GM08714 (cell line): Measurements from ENCODE around the gene BTG4.

Experiments used
- H3K4me3 ChIP-seq: fragments of 200-500 bp; sonication (Bioruptor generic); 2 replicates; pipeline ENCODE4 v1.5.1; 2014; ENCODE audit warnings: mild to moderate bottlenecking, low read length, inconsistent platforms
- ZNF274 ChIP-seq: IDR thresholded peaks from 2 replicates; pipeline ENCODE4 v1.6.1; 2012; ENCODE audit warnings: mild to moderate bottlenecking, low read depth, low read length

Gene BTG4

DNA sequence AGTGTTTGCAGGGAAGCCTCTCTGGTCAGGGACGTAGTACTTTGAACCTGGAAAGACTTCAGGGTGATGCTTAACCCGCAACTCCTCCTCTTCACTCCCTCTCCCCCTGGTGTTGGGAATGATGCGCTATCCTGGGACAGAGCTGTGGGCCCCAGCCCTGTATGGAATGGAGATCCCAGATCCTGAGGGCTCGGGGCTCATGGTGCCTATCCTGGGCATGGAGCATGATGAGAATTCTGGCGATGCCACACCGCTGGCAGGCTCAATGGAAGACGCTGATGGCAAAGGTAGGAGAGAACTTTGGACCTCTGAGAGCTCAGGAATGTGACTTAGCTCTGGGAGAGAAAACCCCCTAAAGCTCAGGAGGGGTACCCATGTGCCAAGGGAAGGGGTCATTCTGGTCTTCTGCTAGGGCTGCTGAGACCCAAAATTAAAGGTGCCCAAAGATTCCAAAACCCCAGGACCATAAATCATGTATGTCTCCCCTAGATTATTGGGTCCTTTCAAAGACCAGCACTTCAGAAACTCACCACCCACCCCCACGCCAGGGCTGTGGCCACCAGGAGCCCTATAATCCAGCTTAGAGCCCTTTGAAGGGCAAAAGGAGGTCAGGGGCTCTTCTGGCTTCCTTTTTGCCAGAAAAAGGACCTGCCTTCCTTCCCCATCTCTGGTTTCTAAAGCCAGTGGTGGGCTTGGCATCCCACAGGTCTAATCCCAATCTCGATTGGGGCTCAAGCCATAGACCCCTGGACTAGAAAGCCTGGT lies 52.5 kb downstream of the BTG4 start:
- no peak for TF ChIP-seq ZNF274
- no peak overlapping the region for H3K4me3 ChIP-seq

DNA sequence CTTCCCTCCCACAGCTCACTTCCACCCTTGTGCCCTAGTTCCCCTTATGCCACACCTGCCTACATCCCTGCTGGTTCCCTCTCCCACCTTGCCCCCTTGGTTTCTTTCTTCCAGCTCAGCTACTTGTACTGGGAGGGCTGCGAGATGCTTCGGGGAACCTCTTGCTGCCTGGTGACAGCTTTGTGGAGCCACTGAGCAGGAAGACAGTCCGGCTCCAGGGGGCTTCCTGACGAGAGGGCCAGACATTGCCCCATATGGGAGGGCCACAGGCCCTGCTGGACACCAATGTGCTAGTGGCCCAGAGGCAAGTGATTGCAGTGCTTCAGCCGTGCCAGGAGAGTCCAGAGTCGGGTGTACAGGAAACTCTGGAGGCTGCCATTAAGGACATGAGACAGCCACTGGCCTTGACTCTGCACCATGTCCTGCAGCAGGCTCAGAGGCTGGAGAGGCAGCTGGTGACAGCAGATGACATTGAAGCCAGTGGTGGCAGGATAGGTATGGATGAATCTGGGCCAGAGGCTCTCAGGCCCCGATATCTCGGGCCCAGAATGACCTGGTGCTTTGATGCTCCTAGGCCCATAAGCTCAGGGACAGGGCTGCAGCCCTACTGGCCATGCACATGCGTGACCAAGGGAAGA lies 54.3 kb downstream of the BTG4 start:
- no peak overlapping the region for H3K4me3 ChIP-seq
- TF ChIP-seq ZNF274, result no peak

DNA sequence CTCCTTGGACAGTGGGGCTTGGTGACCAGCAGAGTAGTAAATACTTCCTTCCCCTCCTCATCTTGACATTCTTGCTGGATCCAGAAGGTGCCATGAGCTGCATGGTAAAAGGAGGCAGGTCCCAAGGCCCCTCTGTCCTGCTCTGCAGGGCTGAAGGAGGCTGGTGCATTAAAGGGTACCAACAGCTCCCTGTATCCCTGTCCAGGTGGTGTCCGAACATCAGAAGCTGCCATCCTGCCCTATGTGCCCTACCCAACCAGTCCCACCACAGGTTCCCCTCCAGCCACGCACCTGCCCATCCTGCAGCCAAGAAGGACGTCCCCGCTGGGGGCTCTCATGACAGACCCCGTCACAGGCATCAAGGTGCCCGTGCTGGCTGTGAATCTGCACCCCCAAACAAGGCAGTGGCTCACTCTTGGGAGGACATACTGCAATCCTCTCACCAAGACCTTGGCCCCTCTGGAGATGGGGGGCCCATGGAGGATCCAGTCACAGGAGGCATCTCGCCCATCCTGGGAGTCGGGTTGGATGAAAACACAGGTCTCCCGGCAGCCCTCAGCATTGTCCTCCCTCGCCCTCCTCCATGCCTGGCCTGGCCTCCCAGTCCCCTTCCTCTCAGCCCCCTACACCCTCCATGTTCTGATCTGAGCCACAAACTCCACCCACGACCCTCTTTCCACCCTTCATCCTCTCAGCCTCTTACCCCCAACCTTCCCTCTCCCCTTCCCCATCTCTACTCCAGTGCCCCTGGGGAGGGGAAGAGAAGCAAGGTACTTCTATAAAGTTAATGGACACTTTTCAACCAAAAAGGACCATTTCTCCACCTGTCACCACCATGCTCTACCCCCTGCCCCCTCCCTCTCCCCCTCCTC lies 55.1 kb downstream of the BTG4 start:
- H3K4me3 ChIP-seq, result no peak overlapping the region
- no peak for TF ChIP-seq ZNF274

DNA sequence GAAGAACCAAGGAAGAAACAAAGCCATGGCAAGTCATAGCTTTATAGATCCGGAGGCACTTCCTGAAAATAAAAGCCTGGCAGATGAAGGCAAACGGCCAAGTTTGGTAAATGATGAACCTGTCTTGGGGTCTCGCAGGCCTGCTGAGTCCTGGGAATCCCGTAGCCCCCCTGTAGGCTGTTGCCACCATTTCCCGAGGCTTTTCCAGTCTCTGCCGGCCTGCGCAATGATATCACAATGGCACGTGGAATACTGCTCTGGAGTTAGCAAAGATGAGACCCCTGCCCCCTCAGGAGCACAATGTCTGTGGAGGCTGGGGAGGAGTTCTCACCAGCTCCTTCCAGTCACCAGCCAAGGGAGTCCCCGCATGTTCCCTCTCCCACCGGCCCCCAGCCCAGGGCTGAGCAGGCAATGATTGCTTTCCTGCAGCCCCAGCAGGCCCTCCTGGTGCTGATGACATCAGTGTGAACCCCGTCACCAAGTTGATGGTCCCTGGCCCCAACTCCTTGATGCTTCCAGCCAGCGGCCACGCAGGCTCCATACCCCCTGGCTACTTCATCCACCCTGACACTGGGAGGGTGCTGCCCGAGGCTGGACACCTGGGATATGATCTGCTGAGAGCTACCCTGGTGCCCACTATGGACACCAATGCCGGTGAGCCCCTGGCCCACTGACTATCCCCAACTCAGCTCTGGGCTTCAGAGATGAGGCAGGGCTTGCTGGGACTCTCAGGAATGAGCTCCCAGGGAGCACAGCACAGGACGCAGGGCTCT lies 55.9 kb downstream of the BTG4 start:
- no peak for TF ChIP-seq ZNF274
- no peak overlapping the region for H3K4me3 ChIP-seq

DNA sequence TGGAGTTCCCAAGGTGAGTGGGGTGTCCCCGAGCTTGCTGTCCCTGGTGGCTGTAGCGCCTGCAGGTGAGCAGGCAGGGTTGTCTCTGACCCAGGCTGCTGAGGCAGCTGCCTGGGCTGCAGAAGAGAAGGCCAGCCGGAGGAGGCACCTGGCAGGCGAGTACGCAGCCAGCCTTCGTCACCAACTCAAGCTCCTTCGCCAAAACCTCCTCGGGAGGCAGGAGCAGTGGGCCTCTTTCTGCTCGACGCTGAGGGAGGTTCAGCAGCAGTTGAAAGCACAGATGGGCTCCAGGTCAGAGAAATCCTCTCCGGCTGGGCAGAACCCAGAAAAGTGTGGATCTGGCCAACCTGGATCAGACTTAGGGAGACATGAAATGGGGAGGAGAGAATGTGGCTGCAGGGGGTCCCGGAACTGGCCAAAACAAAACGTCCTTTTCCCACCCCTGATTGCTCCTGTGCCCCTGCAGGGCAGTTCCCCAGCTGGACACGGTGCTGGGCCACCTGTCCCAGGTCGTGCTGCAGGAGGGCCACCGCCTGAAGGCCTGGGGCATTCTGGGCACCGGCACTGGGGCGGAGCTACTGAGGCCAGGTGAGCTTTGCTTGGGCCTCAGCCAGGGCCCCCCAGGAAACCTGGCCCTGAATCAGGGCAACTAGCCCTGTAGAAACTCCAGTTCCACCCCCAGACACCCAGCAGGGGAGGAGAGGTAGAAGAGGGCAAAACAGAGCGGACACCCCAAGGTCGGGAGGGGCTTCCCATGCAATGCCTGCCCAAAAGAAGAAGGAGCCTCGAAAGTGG lies 56.7 kb downstream of the BTG4 start:
- TF ChIP-seq ZNF274, result no peak
- H3K4me3 ChIP-seq, result no peak overlapping the region

DNA sequence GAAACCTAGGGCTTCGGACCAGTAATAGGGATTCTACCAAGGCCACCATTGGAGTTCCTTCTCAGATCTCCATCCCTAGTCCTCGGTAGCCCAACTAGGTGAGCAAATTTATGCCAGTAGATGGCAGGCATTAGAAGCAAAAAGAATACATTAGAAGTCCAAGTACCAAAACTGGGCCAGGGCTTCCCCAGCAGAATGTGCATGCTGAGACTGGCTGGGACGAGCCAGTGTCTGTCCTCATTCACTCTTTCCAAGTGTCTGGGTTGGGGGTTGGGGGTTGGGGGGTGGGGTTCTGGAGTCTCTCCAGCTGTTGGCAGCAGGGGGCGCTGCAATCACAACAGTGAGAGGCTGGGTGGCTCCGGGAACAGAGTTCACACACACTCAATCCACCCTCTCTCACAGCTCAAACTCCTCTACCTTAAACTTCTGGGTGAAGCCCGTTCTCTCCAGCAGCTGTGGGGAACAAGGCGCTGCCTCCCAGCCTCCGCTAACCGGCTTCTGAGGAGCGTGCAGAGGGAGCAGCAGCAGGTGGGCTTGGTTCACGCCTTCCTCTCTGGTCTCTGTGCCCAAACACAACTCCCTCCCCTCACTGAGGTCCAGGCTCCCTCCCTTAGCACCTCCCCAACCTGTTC lies 57.5 kb downstream of the BTG4 start:
- H3K4me3 ChIP-seq, result no peak overlapping the region
- no peak for TF ChIP-seq ZNF274

DNA sequence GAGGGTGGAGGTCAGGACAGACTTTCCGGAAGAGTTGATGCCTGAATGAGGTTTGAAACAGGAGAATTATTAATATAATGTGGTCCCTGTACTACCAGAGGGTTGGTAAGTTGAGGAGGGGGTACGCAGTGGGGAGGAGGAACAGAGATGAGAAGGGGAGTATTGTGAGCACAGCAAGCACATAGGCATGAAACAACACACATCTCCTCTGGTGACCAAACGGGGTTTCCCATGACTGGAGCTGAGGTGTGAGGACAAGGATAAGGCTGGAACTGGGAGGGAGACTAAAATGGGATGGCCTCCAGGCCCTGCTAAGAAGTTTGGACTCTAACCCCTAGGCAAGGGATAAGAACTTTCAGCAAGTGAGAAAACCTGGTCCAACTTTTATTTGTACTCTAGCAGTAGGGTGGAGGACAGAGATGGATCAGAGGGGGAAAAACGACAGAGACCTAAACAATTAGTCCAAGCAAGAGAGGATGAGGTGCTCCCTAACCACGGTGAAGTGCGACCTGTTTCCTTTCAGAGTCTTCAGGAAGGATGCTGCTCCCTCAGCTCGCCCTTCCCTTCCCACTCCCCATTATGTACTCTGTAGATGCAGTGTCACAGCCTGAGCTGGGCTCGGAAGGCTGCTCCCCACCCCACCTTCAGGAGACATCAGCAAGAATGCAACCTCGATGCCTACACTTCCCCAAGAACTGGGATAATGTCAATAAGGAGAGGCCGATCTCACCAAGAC lies 59.2 kb downstream of the BTG4 start:
- TF ChIP-seq ZNF274, result no peak
- no peak overlapping the region for H3K4me3 ChIP-seq

DNA sequence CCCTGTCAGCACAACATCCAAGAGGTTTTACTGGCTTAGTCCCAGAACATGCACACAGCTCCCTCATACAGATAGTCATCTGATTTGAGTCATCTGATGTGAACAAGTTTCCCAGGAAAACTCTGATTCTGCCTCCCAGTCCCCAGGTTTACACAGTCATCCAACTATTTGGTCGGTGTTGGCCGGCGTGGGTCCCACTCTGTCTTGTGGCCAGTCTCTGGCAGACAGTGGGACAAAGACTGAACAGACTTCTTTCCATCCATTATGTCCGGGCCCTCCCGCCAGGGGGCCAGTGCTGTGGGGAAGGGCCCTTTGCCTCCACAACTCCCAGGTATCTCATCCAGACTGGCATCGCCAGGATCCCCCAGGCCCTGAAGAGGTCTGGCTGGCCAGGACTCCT lies 60.0 kb downstream of the BTG4 start:
- no peak for TF ChIP-seq ZNF274

DNA sequence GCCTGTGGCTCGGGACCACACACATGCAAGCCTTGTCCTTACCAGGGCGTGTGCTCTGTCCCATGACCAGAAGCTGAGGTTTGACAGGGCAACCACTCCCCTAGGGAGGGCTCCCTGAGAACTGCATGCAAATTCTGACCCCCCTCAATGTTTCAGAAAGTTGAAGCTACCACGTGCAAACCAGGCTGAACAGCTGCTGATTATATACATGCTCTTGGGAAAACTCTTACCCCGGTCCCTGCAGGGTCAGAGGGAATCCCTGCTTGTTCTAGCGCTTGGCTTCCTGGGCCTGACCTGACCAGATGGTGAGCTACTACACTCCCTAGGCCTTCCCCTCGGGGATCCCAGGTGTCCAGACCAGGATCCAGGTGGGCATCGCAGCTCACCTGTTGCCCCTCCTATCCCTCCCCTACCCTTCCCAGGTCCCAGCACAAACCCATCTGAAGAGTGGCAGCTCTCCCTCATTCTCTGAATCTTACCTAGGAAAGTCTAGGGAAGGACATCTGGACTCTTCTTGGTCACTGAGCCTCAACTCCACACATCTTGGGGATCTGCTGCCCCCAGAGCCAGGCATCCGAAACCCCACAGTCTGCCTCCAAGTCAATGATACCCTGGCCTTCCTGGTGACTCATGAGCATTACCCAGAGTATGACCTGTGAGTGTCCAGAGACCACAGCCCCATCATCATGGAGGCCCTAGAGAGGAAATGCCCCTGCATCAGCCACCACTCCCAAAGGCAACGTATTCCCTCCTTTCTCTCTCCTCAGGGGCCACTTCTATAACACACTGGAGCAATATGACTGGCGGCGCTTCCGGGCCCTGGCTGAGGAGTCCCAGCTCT lies 61.5 kb downstream of the BTG4 start:
- H3K4me3 ChIP-seq, result no peak overlapping the region
- TF ChIP-seq ZNF274, result no peak

More for the DNA sequence above, 60.0 kb downstream of the BTG4 start:
- H3K4me3 ChIP-seq, result no peak overlapping the region

DNA sequence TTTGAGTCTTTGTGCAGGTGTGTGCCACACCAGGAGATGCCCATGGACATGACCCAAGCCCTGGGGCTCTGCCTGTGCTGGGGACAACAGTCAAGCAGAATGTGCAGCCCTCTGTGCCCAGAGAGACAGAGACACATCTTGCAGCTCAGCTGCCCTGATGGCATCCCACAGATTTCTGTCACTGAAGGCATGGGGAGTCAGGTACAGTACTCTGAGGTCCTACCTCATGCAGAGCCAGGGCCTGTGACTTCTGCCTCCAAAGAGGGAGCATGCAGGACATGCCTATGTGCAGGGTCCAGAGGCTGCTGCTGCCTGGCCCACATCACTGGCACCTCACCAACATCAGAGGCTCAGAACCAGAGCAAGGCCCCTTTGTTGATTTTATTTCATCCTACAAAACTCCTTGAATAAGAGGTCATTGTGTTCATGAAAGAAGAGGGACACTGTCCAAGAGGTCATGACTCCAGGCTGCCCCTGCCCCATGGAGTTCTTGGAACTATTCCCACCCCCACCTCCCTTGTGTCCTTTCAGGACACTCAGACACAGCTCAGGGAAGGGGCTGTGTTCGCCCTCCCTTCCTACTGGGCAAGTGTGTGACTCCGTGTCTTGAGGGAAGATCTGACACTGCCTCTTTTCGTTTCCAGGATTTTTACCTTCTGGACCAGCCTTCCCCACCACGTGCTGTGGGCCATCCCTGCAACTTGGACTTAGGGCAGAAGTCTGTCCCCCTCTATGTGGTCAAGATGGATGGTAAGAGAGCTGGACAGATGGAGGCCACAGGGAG lies 62.3 kb downstream of the BTG4 start:
- TF ChIP-seq ZNF274, result no peak
- no peak overlapping the region for H3K4me3 ChIP-seq
